Gastroesophageal sphincter (tissue), 3 donors: Measurements from ENCODE around the gene ANKDD1B.

ENCODE experiments used
- EP300 ChIP-seq: sonication (generic); formaldehyde crosslinking; IDR thresholded peaks from one replicate; pipeline ENCODE4 v1.6.1; 2017; ENCODE audit warnings: antibody characterized with exemption, mild to moderate bottlenecking
- POLR2A ChIP-seq, 2 donors: fragments of 450-650 bp; IDR thresholded peaks; one replicate each; pipeline ENCODE4 v1.6.1; 2017; ENCODE audit warnings: antibody characterized with exemption in 2 of 2, mild to moderate bottlenecking in 2 of 2, moderate library complexity in 1 of 2
- TF ChIP-seq, protein P1 (sequence below), 4 experiments: fragments of 200-600 bp in 2 of 4; fragments of 450-650 bp in 2 of 4; sonication (generic) in 1 of 4; IDR thresholded peaks; one replicate each; pipeline ENCODE4 v1.5.1; 2017 to 2019; ENCODE audit warnings: antibody characterized with exemption in 4 of 4, mild to moderate bottlenecking in 2 of 4, moderate library complexity in 2 of 4

DNA sequence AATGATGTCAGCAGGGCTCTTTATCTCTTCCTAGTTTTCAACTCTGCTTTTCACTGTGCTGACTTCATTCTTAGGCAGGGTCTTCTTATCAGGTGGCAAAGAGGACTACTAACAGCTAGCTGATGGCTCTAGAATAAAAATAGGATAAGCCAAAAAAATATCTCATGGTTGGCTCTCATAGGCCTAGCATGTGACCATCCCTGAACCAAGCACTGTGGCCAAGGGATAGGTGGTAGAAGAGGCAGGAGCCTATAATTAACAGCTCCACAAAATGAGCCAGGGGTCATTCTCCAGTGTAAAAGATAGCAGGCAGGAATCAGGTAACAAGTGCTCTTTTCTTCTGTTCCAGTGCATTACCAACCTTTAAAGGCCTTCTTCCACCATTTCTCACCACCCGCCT is 21.1 kb downstream of the ANKDD1B start:
- TF ChIP-seq EP300 (no peak), POLR2A (IDR thresholded peaks at IDR 0.05) (no peak)
- TF ChIP-seq, protein P1, sequence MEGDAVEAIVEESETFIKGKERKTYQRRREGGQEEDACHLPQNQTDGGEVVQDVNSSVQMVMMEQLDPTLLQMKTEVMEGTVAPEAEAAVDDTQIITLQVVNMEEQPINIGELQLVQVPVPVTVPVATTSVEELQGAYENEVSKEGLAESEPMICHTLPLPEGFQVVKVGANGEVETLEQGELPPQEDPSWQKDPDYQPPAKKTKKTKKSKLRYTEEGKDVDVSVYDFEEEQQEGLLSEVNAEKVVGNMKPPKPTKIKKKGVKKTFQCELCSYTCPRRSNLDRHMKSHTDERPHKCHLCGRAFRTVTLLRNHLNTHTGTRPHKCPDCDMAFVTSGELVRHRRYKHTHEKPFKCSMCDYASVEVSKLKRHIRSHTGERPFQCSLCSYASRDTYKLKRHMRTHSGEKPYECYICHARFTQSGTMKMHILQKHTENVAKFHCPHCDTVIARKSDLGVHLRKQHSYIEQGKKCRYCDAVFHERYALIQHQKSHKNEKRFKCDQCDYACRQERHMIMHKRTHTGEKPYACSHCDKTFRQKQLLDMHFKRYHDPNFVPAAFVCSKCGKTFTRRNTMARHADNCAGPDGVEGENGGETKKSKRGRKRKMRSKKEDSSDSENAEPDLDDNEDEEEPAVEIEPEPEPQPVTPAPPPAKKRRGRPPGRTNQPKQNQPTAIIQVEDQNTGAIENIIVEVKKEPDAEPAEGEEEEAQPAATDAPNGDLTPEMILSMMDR (IDR thresholded peaks at IDR 0.05), result no peak
